Hematopoietic multipotent progenitor cell treated with erythropoietin and hydrocortisone succinate and interleukin-3 and kit ligand, for 15 days (in vitro differentiated cells): ENCODE results near the gene STARD13.
"Not testable (repeated sequence)": the region's sequence is repeated elsewhere in the genome, so short reads cannot be mapped to it uniquely, and the experiment has no call there.

Source experiments
- DNase-seq: peaks from one replicate; pipeline ENCODE4 v3.0.0-alpha.2; 2015; ENCODE audit warnings: low spot score

STARD13 gene

GRCh38 chr13:33197541-33197971 is 88.0 kb downstream of the STARD13 start:
- no peak for DNase-seq

- no peak for DNase-seq
Observed at GRCh38 chr13:33196767-33197166, 88.8 kb downstream of the STARD13 start.

DNA sequence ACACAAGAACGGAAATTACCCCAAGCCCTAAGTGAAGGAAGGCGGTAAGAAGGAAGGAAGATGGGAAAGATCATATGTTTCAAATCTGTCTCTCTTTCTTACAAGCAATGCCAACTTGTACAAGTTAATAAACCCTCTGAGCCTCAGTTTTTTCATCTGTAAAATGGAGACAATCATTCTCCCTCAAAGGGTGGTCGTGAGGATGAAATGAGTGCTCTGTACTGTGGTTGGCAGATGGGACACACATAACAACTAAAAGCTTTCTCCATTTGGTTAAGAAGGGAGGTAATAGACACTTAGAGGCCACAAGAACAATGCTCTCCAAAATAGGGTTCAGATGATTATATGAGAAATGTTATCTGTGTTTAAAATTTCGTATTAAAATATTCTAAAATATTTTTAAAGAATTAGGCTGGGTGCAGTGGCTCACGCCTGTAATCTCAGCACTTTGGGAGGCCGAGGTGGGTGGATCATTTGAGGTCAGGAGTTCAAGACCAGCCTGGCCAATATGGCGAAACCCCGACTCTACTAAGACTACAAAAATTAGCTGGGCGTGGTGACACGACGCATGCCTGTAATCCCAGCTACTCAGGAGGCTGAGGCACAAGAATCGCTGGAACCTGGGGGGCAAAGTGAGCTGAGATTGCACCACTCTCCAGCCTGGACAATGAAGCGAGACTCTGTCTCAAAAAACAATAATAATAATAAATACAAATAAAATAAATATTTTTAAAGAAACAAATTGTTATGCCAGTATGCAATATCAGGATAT is 89.7 kb downstream of the STARD13 start:
- DNase-seq = no peak

DNA sequence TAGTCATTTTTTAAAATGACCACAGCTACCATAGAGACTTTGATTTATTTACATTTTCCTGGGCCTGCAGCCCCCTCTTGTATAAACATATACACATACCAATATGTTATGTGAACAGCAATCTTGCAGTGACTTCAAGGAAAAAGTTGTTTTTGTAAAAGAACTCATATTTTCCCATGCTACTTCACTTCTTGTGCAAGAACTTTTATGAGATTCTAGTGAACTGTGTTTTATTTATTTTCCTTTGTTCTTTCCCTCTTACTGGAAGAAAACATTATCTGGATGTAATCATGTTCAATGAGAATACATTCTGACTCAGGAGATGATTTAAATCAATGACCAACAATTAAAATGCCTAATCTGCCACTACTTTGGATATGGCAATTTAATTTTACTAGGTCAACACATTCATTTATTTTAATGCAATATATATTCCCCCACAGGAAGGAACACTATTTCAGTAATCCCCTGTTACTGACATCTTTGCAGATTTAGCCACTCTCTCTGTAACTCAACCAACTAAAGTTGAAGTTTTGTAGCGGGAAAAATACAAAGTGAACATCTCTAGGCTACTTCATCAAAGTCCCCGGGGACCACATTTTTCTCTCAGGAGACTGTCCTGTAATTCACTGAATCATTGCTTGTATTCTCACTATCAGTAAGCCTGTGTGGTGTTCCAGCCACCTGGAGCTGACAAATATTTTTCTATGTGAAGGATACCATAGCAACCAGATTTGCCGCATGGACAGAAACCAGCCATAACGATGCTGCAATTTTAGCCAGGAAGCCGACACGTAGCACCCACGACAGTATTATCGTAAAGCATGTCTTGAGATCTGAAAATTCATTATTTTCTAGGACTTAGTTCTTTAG is 90.5 kb downstream of the STARD13 start:
- DNase-seq = no peak

GRCh38 chr13:33193428-33193974 is 92.1 kb downstream of the STARD13 start:
- DNase-seq = no peak

DNA sequence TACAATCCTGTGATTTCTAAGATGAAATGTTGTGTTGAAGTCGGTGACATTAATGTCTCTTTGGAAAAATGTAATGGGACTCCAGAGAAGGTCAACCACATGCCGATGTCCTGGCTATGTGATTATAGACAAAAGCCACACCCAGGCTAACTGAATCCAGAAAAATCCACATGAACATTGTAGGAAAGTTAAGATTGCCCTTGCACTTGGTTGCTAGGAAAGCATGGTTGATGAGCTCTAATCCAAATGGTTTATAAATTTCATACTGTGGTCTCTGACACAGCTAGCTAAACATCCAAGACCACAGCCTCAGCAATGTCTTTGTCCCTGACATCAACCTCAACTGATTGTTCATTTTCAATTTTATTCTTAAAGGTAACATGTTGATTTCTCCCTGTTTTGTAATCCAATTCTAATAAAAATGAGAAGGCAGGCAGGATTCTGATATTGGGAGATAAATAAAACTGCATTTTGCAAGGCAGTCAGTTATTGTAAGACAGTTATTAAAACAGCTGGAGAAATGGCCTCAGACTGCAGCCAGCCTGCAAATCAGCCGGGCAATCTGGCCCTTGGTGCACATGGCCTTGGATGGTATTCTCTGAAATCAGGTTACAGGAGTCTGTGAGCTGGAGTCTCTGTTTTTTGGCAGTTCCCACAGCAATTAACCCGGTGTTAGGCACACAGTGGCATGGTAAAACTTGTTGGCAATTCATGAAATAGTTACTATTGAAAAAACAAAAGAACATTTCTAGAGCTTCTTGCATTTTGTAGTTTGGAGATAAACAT is 93.9 kb downstream of the STARD13 start:
- DNase-seq = no peak

GRCh38 chr13:33189470-33189869 is 96.1 kb downstream of the STARD13 start:
- no peak for DNase-seq

GRCh38 chr13:33188093-33188882 is 97.3 kb downstream of the STARD13 start:
- no peak for DNase-seq

GRCh38 chr13:33186861-33187291 is 98.7 kb downstream of the STARD13 start:
- no peak for DNase-seq

DNA sequence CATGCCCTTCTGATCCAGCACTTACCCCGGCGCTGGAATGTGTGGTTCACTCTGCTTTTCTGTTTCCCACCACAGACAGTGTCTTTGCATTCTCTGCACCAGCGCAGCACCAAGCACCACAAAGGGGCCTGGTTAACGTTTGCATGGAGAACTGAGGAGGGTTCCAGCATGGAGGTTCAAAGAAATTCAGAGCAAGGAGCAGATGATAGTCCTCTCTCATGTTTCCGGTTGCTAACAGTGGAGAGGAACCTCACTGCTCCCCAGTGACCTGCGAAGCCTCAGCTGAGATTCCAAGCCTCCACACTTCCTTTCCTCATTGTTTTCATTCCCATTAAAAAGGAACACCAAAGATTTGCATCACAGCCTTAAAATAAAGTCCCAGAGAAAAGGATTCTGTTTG is 99.7 kb downstream of the STARD13 start:
- DNase-seq = no peak

DNA sequence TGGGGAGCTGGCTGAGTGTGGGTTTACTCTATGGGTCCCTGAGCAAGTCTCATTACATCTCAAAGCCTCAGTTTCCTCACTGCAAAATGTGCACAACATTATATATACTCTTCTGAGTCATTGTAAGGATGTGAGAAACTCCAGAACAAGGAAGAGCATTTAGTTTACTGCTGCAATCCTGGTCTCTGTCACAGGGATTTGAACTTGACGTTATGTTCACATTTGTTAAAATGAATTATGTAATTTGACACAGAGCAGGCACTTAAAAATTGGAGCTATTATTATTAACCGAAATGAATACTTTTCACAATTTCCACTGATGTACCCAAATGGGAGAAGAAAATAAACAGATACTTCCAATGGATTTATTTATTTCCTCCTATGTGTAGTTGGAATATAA is 101.0 kb downstream of the STARD13 start:
- DNase-seq = no peak

GRCh38 chr13:33184112-33184490 is 101.5 kb downstream of the STARD13 start:
- no peak for DNase-seq

GRCh38 chr13:33183431-33184111 is 102.0 kb downstream of the STARD13 start:
- DNase-seq = no peak

- no peak for DNase-seq
Observed at GRCh38 chr13:33182729-33183128, 102.8 kb downstream of the STARD13 start.

- DNase-seq = no peak
Observed at GRCh38 chr13:33181264-33181663, 104.3 kb downstream of the STARD13 start.

DNA sequence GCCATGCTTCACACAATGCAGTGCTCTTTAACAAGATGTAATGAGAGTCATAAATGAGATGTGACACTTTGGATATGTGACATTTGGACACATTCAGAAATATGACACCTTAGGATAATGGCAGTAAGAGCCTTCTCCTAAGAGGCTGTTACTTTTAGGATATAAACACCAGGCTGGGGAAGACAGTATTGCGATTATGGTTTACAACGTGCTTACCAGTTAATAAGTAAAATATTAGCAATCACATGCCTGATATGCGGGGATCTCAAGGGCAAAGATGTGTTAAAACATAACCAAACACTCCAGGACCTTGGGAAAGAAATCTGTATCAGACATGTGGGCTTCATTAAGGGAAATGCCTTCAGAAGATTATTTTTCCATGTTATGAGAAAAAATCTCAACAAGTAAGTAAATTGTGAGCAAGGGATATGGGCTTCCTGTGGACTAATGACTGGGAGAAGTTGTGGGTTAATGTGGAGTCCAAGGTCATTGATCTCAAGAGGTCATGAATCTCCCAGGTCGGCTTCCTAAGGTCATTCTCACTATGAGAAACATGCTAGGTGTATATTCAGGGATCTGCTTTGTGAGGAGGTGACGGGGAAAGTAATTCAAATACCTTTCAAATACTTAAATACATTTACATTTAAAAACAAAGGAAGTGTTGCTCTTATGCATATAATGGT is 105.3 kb downstream of the STARD13 start:
- no peak for DNase-seq

DNA sequence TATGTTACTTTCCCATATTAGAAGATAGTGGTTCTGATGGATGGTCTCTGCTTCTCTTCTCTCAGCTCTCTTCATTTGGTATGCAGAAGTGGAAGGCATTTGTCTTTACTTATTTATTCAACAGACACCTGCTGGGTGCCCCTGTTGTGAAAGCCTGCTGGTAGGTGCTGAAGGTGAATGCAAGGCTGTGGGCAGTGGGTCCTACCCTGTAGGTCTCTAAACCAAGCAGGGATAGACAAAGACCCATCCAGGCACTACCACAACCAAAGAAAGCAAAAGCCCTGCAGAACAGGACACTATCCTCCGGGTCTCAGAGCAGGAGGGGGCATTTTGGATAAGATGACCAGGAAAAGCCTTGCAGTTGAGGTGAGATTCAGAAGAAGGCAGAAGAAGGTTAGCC is 106.1 kb downstream of the STARD13 start:
- DNase-seq = no peak

GRCh38 chr13:33178209-33178840 is 107.2 kb downstream of the STARD13 start:
- no peak for DNase-seq

DNA sequence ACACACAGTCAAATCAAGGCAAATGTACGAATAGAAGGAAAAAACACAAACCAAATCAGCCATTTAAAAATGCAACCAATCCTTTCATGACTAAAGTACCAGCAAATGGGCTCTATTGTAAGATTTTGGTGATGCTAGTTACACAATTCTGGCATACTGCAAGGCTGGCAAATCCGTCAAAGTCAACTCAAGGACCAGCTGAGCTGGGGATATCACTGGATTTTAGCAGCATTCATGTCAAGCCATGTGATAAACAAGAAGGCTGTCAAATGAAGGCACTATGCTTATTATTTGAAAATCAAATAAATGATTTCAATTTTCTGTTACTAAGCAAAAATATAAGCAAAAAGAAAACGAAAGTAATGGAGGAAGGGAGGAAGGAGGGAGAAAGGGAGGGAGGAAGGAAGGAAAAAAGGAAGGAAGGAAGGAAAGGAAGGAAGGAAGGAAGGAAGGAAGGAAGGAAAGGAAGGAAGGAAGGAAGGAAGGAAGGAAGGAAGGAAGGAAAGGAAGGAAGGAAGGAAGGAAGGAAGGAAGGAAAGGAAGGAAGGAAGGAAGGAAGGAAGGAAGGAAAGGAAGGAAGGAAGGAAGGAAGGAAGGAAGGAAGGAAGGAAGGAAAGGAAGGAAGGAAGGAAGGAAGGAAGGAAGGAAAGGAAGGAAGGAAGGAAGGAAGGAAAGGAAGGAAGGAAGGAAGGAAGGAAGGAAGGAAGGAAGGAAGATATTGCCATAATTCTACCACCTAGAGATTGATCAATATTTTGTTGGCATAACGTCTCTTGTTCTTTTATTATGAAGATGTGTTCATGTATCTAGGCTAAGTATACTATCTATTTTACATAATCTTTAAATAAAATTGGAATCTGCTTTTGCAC is 108.0 kb downstream of the STARD13 start:
- DNase-seq = not testable (repeated sequence)
